Esophagus squamous epithelium (tissue), 4 donors: ENCODE measurements around the gene LEF1.

Experiments used
- POLR2A ChIP-seq, 4 donors: fragments of 450-650 bp; IDR thresholded peaks; one replicate each; pipeline ENCODE4 v1.6.1; 2017; ENCODE audit warnings: antibody characterized with exemption in 4 of 4, mild to moderate bottlenecking in 4 of 4, moderate library complexity in 3 of 4
- TF ChIP-seq, protein P1 (sequence below), 6 experiments: fragments of 450-650 bp in 4 of 6; fragments of 200-600 bp in 2 of 6; sonication (generic) in 2 of 6; IDR thresholded peaks; one replicate each; pipeline ENCODE4 v1.5.1; 2016 to 2019; ENCODE audit warnings: antibody characterized with exemption in 6 of 6, mild to moderate bottlenecking in 4 of 6, moderate library complexity in 4 of 6

- TF ChIP-seq, protein P1, sequence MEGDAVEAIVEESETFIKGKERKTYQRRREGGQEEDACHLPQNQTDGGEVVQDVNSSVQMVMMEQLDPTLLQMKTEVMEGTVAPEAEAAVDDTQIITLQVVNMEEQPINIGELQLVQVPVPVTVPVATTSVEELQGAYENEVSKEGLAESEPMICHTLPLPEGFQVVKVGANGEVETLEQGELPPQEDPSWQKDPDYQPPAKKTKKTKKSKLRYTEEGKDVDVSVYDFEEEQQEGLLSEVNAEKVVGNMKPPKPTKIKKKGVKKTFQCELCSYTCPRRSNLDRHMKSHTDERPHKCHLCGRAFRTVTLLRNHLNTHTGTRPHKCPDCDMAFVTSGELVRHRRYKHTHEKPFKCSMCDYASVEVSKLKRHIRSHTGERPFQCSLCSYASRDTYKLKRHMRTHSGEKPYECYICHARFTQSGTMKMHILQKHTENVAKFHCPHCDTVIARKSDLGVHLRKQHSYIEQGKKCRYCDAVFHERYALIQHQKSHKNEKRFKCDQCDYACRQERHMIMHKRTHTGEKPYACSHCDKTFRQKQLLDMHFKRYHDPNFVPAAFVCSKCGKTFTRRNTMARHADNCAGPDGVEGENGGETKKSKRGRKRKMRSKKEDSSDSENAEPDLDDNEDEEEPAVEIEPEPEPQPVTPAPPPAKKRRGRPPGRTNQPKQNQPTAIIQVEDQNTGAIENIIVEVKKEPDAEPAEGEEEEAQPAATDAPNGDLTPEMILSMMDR (IDR thresholded peaks at IDR 0.05), result no peak
- TF ChIP-seq POLR2A (IDR thresholded peaks at IDR 0.05), result no peak
Measured at GRCh38 chr4:108109997-108110416, 58.7 kb downstream of the LEF1 start.
